HT1080 (cell line): ENCODE results near the gene NAA25. TPM values are rescaled to one million over a fixed set of nuclear protein-coding genes. Genes with fewer than 3 reads are reported as not detected.
A peak's percentile ranks its signal among the peaks of the same experiment; 100 is the strongest.
"Not testable (repeated sequence)": the region's sequence is repeated elsewhere in the genome, so short reads cannot be mapped to it uniquely, and the experiment has no call there.

Experiments used
- DNase-seq: peaks from one replicate; pipeline ENCODE4 v3.0.0-alpha.2; 2015; ENCODE audit warnings: low read depth
- total RNA-seq: library from RNA; depleted of rRNA; stranded (reverse); fragments of >200 nt; shearing (Covaris generic); gene quantifications from 2 replicates; pipeline ENCODE4 v1.2.3, GENCODE V29; 2014

The NAA25 gene
- total RNA-seq, 1 experiment from 2014 or later: 31.0 TPM

- DNase-seq: no peak
Observed at GRCh38 chr12:112117685-112118084, 9.1 kb upstream of the NAA25 start.

GRCh38 chr12:112116232-112117060 lies 7.9 kb upstream of the NAA25 start:
- DNase-seq: peak; percentile 19

- DNase-seq: no peak
Observed at GRCh38 chr12:112115259-112116045, 6.9 kb upstream of the NAA25 start.

GRCh38 chr12:112112409-112113133 lies 4.0 kb upstream of the NAA25 start:
- DNase-seq: peak; percentile 25

GRCh38 chr12:112111931-112112330 lies 3.3 kb upstream of the NAA25 start:
- no peak for DNase-seq

GRCh38 chr12:112110787-112111662 lies 2.4 kb upstream of the NAA25 start:
- not testable (repeated sequence) for DNase-seq

- DNase-seq: peak; percentile 42
Observed at GRCh38 chr12:112107306-112108201, 1.0 kb downstream of the NAA25 start.

- DNase-seq: no peak
Observed at GRCh38 chr12:112105891-112106290, 2.7 kb downstream of the NAA25 start.

GRCh38 chr12:112103758-112104503 lies 4.7 kb downstream of the NAA25 start:
- no peak for DNase-seq

- DNase-seq: not testable (repeated sequence)
Observed at GRCh38 chr12:112102746-112103145, 5.8 kb downstream of the NAA25 start.

- DNase-seq: no peak
Observed at GRCh38 chr12:112102127-112102526, 6.5 kb downstream of the NAA25 start.

GRCh38 chr12:112100500-112100899 lies 8.1 kb downstream of the NAA25 start:
- DNase-seq: not testable (repeated sequence)

- DNase-seq: peak; percentile 36
Observed at GRCh38 chr12:112097641-112098040, 10.9 kb downstream of the NAA25 start.

GRCh38 chr12:112096667-112097066 lies 11.9 kb downstream of the NAA25 start:
- DNase-seq: peak; percentile 89

- DNase-seq: no peak
Observed at GRCh38 chr12:112096070-112096469, 12.5 kb downstream of the NAA25 start.

- DNase-seq: no peak
Observed at GRCh38 chr12:112091563-112091962, 17.0 kb downstream of the NAA25 start.

- DNase-seq: no peak
Observed at GRCh38 chr12:112087851-112088250, 20.7 kb downstream of the NAA25 start.

- DNase-seq: no peak
Observed at GRCh38 chr12:112087055-112087850, 21.3 kb downstream of the NAA25 start.
